ENCODE data around the gene GID8. TPM values are rescaled to one million over a fixed set of nuclear protein-coding genes. Genes with fewer than 3 reads are reported as not detected.

Gene GID8
- total and polyA plus RNA-seq, 2 of the 13 experiments (the other 11 are each of a cell fraction or from before 2014, with no cell fraction given): 39.6 to 59.8 TPM

DNA sequence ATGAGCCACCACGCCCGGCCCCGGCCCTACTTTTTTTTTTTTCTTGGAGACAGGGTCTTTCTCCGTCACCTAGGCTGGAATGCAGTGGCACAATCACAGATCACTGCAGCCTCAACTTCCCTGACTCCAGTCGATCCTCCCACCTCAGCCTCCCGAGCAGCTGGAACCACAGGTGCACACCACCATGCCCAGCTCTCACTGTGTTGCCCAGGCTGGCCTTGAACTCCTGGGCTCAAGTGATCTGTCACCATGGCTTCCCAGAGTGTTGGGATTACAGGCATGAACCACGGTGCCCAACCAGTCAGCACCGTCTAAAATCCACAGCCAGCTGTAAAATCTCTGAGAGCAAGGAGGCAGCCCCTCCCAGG is 32.0 kb downstream of the GID8 start (continued):
- TF ChIP-seq, protein P1, sequence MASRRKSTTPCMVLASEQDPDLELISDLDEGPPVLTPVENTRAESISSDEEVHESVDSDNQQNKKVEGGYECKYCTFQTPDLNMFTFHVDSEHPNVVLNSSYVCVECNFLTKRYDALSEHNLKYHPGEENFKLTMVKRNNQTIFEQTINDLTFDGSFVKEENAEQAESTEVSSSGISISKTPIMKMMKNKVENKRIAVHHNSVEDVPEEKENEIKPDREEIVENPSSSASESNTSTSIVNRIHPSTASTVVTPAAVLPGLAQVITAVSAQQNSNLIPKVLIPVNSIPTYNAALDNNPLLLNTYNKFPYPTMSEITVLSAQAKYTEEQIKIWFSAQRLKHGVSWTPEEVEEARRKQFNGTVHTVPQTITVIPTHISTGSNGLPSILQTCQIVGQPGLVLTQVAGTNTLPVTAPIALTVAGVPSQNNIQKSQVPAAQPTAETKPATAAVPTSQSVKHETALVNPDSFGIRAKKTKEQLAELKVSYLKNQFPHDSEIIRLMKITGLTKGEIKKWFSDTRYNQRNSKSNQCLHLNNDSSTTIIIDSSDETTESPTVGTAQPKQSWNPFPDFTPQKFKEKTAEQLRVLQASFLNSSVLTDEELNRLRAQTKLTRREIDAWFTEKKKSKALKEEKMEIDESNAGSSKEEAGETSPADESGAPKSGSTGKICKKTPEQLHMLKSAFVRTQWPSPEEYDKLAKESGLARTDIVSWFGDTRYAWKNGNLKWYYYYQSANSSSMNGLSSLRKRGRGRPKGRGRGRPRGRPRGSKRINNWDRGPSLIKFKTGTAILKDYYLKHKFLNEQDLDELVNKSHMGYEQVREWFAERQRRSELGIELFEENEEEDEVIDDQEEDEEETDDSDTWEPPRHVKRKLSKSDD (CRISPR knock-in tag; IDR thresholded peaks at IDR 0.05; ENCODE audit: low read depth): no peak
- TF ChIP-seq HNRNPUL1 (IDR thresholded peaks at IDR 0.05; ENCODE audit: low read depth, low read length) (no peak), NR2F6 (IDR thresholded peaks at IDR 0.05) (no peak), NR2F6 (CRISPR knock-in tag; IDR thresholded peaks at IDR 0.05) (0 out of 2 replicates have a peak, but pooled peaks have one; percentile 6), PTBP1 (IDR thresholded peaks at IDR 0.05; ENCODE audit: low read depth, low read length, poor library complexity, severe bottlenecking) (no peak), KDM1A (CRISPR knock-in tag; IDR thresholded peaks at IDR 0.05) (no peak), SP2 (CRISPR knock-in tag; IDR thresholded peaks at IDR 0.05) (no peak), TRIM24 (CRISPR knock-in tag; IDR thresholded peaks at IDR 0.05) (no peak), AKAP8 (CRISPR knock-in tag; IDR thresholded peaks at IDR 0.05) (peak; percentile 56; the same call in 1 of the 2 replicates), ZNF335 (CRISPR knock-in tag; IDR thresholded peaks at IDR 0.05) (0 out of 2 replicates have a peak, but pooled peaks have one; percentile 6), HNRNPLL (IDR thresholded peaks at IDR 0.05; ENCODE audit: low read depth, low read length, poor library complexity, severe bottlenecking) (no peak), ZNF34 (CRISPR knock-in tag; IDR thresholded peaks at IDR 0.05; ENCODE audit: borderline replicate concordance) (no peak), ZNF367 (CRISPR knock-in tag; IDR thresholded peaks at IDR 0.05; ENCODE audit: borderline replicate concordance) (no peak)
